ENCODE data around the gene EFCAB6. TPM values are rescaled to one million over a fixed set of nuclear protein-coding genes. Genes with fewer than 3 reads are reported as not detected.
A peak's percentile ranks its signal among the peaks of the same experiment; 100 is the strongest.

EFCAB6 gene
- total and polyA plus RNA-seq, 4 donors = 1.7 to 15.4 (median 7.6) TPM

- no peak for TF ChIP-seq CTCF (IDR thresholded peaks at IDR 0.05; ENCODE audit: control extremely low read depth, extremely low read depth)
- H3K27me3 ChIP-seq (ENCODE audit: control insufficient read depth in 3 of 3, insufficient read depth in 3 of 3, low read length in 2 of 3) = no peaks in the 10 kb centered on the region
- no peaks in the 10 kb centered on the region for H3K36me3 ChIP-seq (ENCODE audit: control insufficient read depth in 4 of 4, insufficient read depth in 4 of 4, low read length in 4 of 4)
- H3K27ac ChIP-seq (ENCODE audit: low read depth in 1 of 2, low read length in 1 of 2) = peak overlapping the region in 1 of 2 donors; percentile 5
- WGBS, 2 donors = 83 to 90% methylated on average over 16 of the region's 16 CpGs
- no peaks in the 10 kb centered on the region for H3K9me3 ChIP-seq (ENCODE audit: control insufficient read depth in 4 of 4, insufficient read depth in 3 of 4, low read length in 3 of 4)
- no peak for DNase-seq
- ATAC-seq (ENCODE audit: insufficient read depth, low FRiP score) = no peak
- H3K9ac ChIP-seq (ENCODE audit: insufficient read depth in 1 of 2, low read length in 2 of 2) = no peak overlapping the region
- H3K4me3 ChIP-seq = no peak overlapping the region
- H3K4me1 ChIP-seq (ENCODE audit: control insufficient read depth in 5 of 5, insufficient read depth in 5 of 5, low read length in 5 of 5) = peaks cover 0 to 39% (median 12%) of the 10 kb centered on the region in 5 donors
Measured at GRCh38 chr22:43827926-43828724, 16.0 kb upstream of the EFCAB6 start.

- Histone ChIP-seq H3K36me3 (ENCODE audit: control insufficient read depth in 4 of 4, insufficient read depth in 4 of 4, low read length in 4 of 4) (no peaks in the 10 kb centered on the region), H3K9me3 (ENCODE audit: control insufficient read depth in 4 of 4, insufficient read depth in 3 of 4, low read length in 3 of 4) (no peaks in the 10 kb centered on the region), H3K4me3 (no peak overlapping the region), H3K4me1 (ENCODE audit: control insufficient read depth in 5 of 5, insufficient read depth in 5 of 5, low read length in 5 of 5) (peaks cover 0 to 39% (median 12%) of the 10 kb centered on the region in 5 donors), H3K27me3 (ENCODE audit: control insufficient read depth in 3 of 3, insufficient read depth in 3 of 3, low read length in 2 of 3) (no peaks in the 10 kb centered on the region), H3K27ac (ENCODE audit: low read depth in 1 of 2, low read length in 1 of 2) (no peak overlapping the region), H3K9ac (ENCODE audit: insufficient read depth in 1 of 2, low read length in 2 of 2) (no peak overlapping the region)
- 66 to 78% methylated on average over 13 of the region's 13 CpGs for WGBS, 2 donors
- ATAC-seq (ENCODE audit: insufficient read depth, low FRiP score) (no peak), DNase-seq (no peak)
- TF ChIP-seq CTCF (IDR thresholded peaks at IDR 0.05; ENCODE audit: control extremely low read depth, extremely low read depth) = no peak
Measured at GRCh38 chr22:43827003-43827735, 15.1 kb upstream of the EFCAB6 start.

- Histone ChIP-seq H3K27me3 (ENCODE audit: control insufficient read depth in 3 of 3, insufficient read depth in 3 of 3, low read length in 2 of 3) (no peaks in the 10 kb centered on the region), H3K9ac (ENCODE audit: insufficient read depth in 1 of 2, low read length in 2 of 2) (no peak overlapping the region), H3K36me3 (ENCODE audit: control insufficient read depth in 4 of 4, insufficient read depth in 4 of 4, low read length in 4 of 4) (no peaks in the 10 kb centered on the region), H3K27ac (ENCODE audit: low read depth in 1 of 2, low read length in 1 of 2) (no peak overlapping the region), H3K4me3 (no peak overlapping the region), H3K9me3 (ENCODE audit: control insufficient read depth in 4 of 4, insufficient read depth in 3 of 4, low read length in 3 of 4) (no peaks in the 10 kb centered on the region), H3K4me1 (ENCODE audit: control insufficient read depth in 5 of 5, insufficient read depth in 5 of 5, low read length in 5 of 5) (peaks cover 0 to 38% (median 12%) of the 10 kb centered on the region in 5 donors)
- peak; percentile 58 to 75 (median 74) for DNase-seq
- 45 to 72% methylated on average over 16 of the region's 16 CpGs for WGBS, 2 donors
- ATAC-seq (ENCODE audit: insufficient read depth, low FRiP score) = no peak
- no peak for TF ChIP-seq CTCF (IDR thresholded peaks at IDR 0.05; ENCODE audit: control extremely low read depth, extremely low read depth)
Measured at GRCh38 chr22:43826142-43827002, 14.3 kb upstream of the EFCAB6 start.
